ENCODE measurements around the gene MEOX2.

Gene MEOX2

DNA sequence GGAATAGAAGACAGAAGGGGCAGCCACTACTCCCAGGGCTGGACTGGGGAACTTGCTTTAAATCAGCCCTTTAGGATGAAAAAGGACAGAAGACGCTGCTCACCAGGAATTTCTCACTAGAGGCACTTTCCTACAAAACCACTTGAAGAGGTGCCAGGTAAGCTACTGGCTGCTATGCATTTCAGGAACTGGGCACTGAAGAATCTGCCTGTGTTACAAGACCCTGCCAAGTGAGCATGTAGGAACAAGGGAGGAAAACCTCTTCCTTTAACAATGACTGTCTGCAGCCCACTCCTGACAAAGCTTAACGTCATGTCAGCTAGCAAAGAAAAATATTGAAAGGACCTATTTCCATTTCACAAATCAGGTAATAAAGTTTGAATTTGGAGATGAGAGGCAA, 118.8 kb downstream of the MEOX2 start:
- DNase-seq (ENCODE audit: insufficient read length, low spot score) (no peak), FAIRE-seq (no peak)

DNA sequence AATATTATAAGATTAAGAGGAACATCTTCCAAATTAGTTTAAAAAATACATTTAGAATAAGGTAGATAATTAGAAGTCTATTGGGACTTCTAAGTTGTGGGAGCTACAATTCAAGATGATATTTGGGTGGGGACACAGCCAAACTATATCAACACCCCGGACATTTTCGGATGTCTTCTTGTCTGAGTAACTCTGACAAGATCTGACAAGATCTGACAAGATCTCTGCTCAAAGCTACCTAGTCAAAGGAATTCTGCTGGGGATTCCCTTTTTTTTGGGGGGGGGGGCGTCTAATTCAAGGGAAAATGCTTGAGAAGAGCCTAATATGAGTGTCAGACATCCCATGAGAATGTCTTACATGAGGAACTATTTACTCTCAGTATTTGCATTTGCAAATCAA, 119.4 kb downstream of the MEOX2 start:
- no peak for FAIRE-seq
- DNase-seq (ENCODE audit: insufficient read length, low spot score): no peak

DNA sequence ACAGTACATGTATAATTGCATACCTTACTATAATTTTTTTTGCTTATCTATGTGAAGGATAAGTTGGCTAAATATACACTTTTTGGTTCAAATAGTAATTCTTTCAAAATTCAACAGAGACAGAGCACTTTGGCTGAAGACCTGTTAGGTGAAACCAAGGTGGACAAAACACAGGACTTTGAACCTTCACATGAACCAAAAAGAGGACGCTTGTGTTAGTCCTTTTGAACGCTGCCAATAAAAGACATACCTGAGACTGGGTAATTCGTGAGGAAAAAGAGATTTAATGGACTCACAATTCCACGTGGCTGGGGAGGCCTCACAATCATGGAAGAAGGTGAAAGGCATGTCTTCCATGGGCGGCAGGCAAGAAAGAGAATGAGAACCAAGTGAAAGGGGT, 120.0 kb downstream of the MEOX2 start:
- DNase-seq (ENCODE audit: insufficient read length, low spot score) (no peak), FAIRE-seq (no peak)

DNA sequence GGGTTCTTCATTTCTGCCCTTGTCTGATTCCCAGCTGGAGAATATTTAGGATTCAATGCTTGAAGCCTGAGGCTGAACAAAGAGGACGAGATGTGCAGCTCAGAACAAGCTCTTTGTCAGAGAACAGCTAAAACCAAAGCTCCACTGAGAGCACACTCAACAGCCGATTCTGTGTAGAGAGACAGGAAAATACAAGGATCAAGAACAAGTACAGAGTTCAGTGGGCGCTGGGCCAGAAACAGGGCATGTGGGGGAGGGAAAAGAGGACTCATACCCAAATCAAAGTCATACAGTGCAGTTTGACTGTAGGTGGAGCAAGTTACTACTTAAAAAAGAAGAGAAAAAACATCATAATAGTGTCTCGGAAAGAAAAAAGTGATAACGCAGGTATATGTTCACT, 124.6 kb downstream of the MEOX2 start, which contains the start of gene AGMO:
Gene AGMO, minus strand, starts transcription at position 181 of the 400 bp plus-strand sequence.
- FAIRE-seq: no peak
- DNase-seq (ENCODE audit: insufficient read length, low spot score): no peak
